Liver (tissue), 9 donors: Measurements from ENCODE around the gene ANXA6. TPM values are rescaled to one million over a fixed set of nuclear protein-coding genes. Genes with fewer than 3 reads are reported as not detected.

Experiments
- DNase-seq: peaks from one replicate; pipeline ENCODE4 v3.0.0-alpha.2; 2017; ENCODE audit warnings: low spot score
- H3K27ac ChIP-seq, 2 donors: one replicate each; pipeline ENCODE4 v1.7.0; 2013; ENCODE audit warnings: inconsistent platforms in 2 of 2, low read length in 2 of 2, control low read depth in 1 of 2, low read depth in 1 of 2, mild to moderate bottlenecking in 1 of 2
- H3K27me3 ChIP-seq, 4 donors: one replicate each; pipeline versions ENCODE4 v1.6.1 to v1.7.0; 2013; ENCODE audit warnings: low read length in 3 of 4, inconsistent platforms in 1 of 4, mild to moderate bottlenecking in 1 of 4, moderate library complexity in 1 of 4; ENCODE audit not compliant: control insufficient read depth in 4 of 4, insufficient read depth in 4 of 4
- H3K36me3 ChIP-seq, 4 donors: one replicate each; pipeline versions ENCODE4 v1.6.1 to v1.7.0; 2013; ENCODE audit warnings: low read length in 3 of 4, mild to moderate bottlenecking in 3 of 4, low read depth in 1 of 4, moderate library complexity in 1 of 4; ENCODE audit not compliant: control insufficient read depth in 4 of 4, insufficient read depth in 3 of 4
- H3K4me1 ChIP-seq, 4 donors: one replicate each; pipeline versions ENCODE4 v1.6.1 to v1.7.0; 2013; ENCODE audit warnings: low read length in 3 of 4, mild to moderate bottlenecking in 3 of 4, moderate library complexity in 1 of 4; ENCODE audit not compliant: control insufficient read depth in 4 of 4, insufficient read depth in 4 of 4
- H3K4me3 ChIP-seq, 3 donors: one replicate each; pipeline versions ENCODE4 v1.6.1 to v1.7.0; 2013; ENCODE audit warnings: low read length in 3 of 3, control low read depth in 1 of 3, low read depth in 1 of 3, mild to moderate bottlenecking in 1 of 3
- H3K9ac ChIP-seq, 2 donors: one replicate each; pipeline ENCODE4 v1.7.0; 2013; ENCODE audit warnings: low read length in 2 of 2, mild to moderate bottlenecking in 2 of 2, moderate library complexity in 2 of 2, control low read depth in 1 of 2, low read depth in 1 of 2
- H3K9me3 ChIP-seq, 4 donors: one replicate each; pipeline versions ENCODE4 v1.6.1 to v1.7.0; 2013; ENCODE audit warnings: low read length in 3 of 4; ENCODE audit not compliant: control insufficient read depth in 4 of 4
- ATF3 ChIP-seq: IDR thresholded peaks from 2 replicates; pipeline ENCODE4 v1.6.1; 2016; ENCODE audit warnings: antibody characterized with exemption
- CTCF ChIP-seq: fragments of 150-350 bp; IDR thresholded peaks from 2 replicates; pipeline ENCODE4 v1.5.1; 2017; ENCODE audit warnings: improper control_type of control experiment, low read depth, low read length; ENCODE audit not compliant: missing input control
- EGR1 ChIP-seq, 2 donors: IDR thresholded peaks; 2 replicates each; pipeline ENCODE4 v1.6.1; 2016 to 2018; ENCODE audit warnings: antibody characterized with exemption in 2 of 2, low read depth in 2 of 2
- FOXA1 ChIP-seq: IDR thresholded peaks from 2 replicates; pipeline ENCODE4 v1.6.1; 2016; ENCODE audit warnings: antibody characterized with exemption
- FOXA2 ChIP-seq: IDR thresholded peaks from 2 replicates; pipeline ENCODE4 v1.6.1; 2016; ENCODE audit warnings: antibody characterized with exemption
- GABPA ChIP-seq, 2 donors: IDR thresholded peaks in 1 of 2; conservative IDR thresholded peaks in 1 of 2; 2 replicates each; pipeline ENCODE4 v1.6.1; 2016; ENCODE audit warnings: antibody characterized with exemption in 2 of 2, mild to moderate bottlenecking in 1 of 2, moderate library complexity in 1 of 2
- HNF4A ChIP-seq, 2 donors: conservative IDR thresholded peaks; 2 replicates each; pipeline ENCODE4 v1.6.1; 2016; ENCODE audit warnings: antibody characterized with exemption in 2 of 2, mild to moderate bottlenecking in 2 of 2
- HNF4G ChIP-seq: IDR thresholded peaks from 2 replicates; pipeline ENCODE4 v1.6.1; 2016; ENCODE audit warnings: antibody characterized with exemption
- JUND ChIP-seq, 2 donors: IDR thresholded peaks; 2 replicates each; pipeline ENCODE4 v1.6.1; 2016; ENCODE audit warnings: antibody characterized with exemption in 2 of 2
- MAX ChIP-seq: IDR thresholded peaks from 2 replicates; pipeline ENCODE4 v1.6.1; 2016; ENCODE audit warnings: antibody characterized with exemption
- NR2F2 ChIP-seq: IDR thresholded peaks from 2 replicates; pipeline ENCODE4 v1.6.1; 2016; ENCODE audit warnings: antibody characterized with exemption
- RAD21 ChIP-seq, 2 donors: IDR thresholded peaks; 2 replicates each; pipeline ENCODE4 v1.6.1; 2016; ENCODE audit warnings: antibody characterized with exemption in 2 of 2, mild to moderate bottlenecking in 2 of 2
- REST ChIP-seq: IDR thresholded peaks from 2 replicates; pipeline ENCODE4 v1.6.1; 2016; ENCODE audit warnings: antibody characterized with exemption, mild to moderate bottlenecking
- RXRA ChIP-seq, 2 donors: IDR thresholded peaks; 2 replicates each; pipeline ENCODE4 v1.6.1; 2017 to 2018; ENCODE audit warnings: antibody characterized with exemption in 2 of 2, mild to moderate bottlenecking in 1 of 2
- SP1 ChIP-seq: IDR thresholded peaks from 2 replicates; pipeline ENCODE4 v1.6.1; 2018; ENCODE audit warnings: antibody characterized with exemption, mild to moderate bottlenecking
- TAF1 ChIP-seq: conservative IDR thresholded peaks from 2 replicates; pipeline ENCODE4 v1.6.1; 2016; ENCODE audit warnings: antibody characterized with exemption, mild to moderate bottlenecking
- YY1 ChIP-seq: IDR thresholded peaks from 2 replicates; pipeline ENCODE4 v1.6.1; 2016; ENCODE audit warnings: antibody characterized with exemption, mild to moderate bottlenecking
- ZBTB33 ChIP-seq: IDR thresholded peaks from 2 replicates; pipeline ENCODE4 v1.6.1; 2016; ENCODE audit warnings: antibody characterized with exemption
- WGBS: extraction: QIAGEN DNeasy Blood & Tissue Kit; methylation state at CpG from one replicate; pipeline ENCODE4 v1.1.7; 2013; 5-methylcytosine and 5-hydroxymethylcytosine counted together
- polyA plus RNA-seq, 2 donors: library from polyadenylated mRNA; stranded (reverse) in 1 of 2; unstranded in 1 of 2; fragments of 200-250 nt in 1 of 2; fragments of >200 nt in 1 of 2; fragmentation: Nextera tagmentation in 1 of 2; extraction: Ambion mirVana in 1 of 2; gene quantifications; one replicate each; pipeline versions ENCODE4 v1.2.1 to v1.2.3, GENCODE V29; 2013 to 2015
- total RNA-seq, 2 donors: library from RNA; depleted of rRNA; stranded (reverse); fragments of >200 nt; gene quantifications; one replicate each; pipeline ENCODE4 v1.2.3, GENCODE V29; 2014
- donor health status: healthy.
- donor health status: healthy.
- donor health status: healthy.
- donor health status: healthy.
- donor health status: healthy.

The ANXA6 gene
- total and polyA plus RNA-seq, 4 donors: 52.7 to 215 (median 126) TPM

- no peak for DNase-seq
- no peak overlapping the region for H3K9ac ChIP-seq
- H3K27me3 ChIP-seq: no peaks in the 10 kb centered on the region
- no peaks in the 10 kb centered on the region for H3K9me3 ChIP-seq
- TF ChIP-seq SP1: no peak
- TF ChIP-seq EGR1 (IDR thresholded peaks at IDR 0.05; ENCODE audit: low read depth in 2 of 2): no peak
- TF ChIP-seq TAF1: no peak
- TF ChIP-seq CTCF: no peak
- no peak for TF ChIP-seq JUND (IDR thresholded peaks at IDR 0.05)
- TF ChIP-seq FOXA1: no peak
- TF ChIP-seq RAD21 (IDR thresholded peaks at IDR 0.05): no peak
- TF ChIP-seq ATF3: no peak
- no peak for TF ChIP-seq FOXA2
- no peak for TF ChIP-seq HNF4G
- no peak for TF ChIP-seq ZBTB33
- TF ChIP-seq MAX: no peak
- no peak for TF ChIP-seq REST
- no peak for TF ChIP-seq GABPA (IDR thresholded peaks at IDR 0.05 in 1 of 2, conservative IDR thresholded peaks at IDR 0.05 in 1 of 2)
- no peak for TF ChIP-seq HNF4A (conservative IDR thresholded peaks at IDR 0.05)
- no peak for TF ChIP-seq RXRA (IDR thresholded peaks at IDR 0.05)
- no peak for TF ChIP-seq NR2F2
- no peak for TF ChIP-seq YY1
- no peaks in the 10 kb centered on the region for H3K36me3 ChIP-seq
- H3K4me3 ChIP-seq: no peak overlapping the region
- H3K4me1 ChIP-seq: peaks cover 0 to 4% (median 3%) of the 10 kb centered on the region in 4 donors
- no peak overlapping the region for H3K27ac ChIP-seq
- 69% methylated on average over 10 of the region's 10 CpGs for WGBS
Measured at GRCh38 chr5:151168602-151169344, 11.2 kb upstream of the ANXA6 start.
